22Rv1 (cell line): ENCODE results near the gene FRAS1.

ENCODE experiments used
- ZFX ChIP-seq: fragments of 450-650 bp; IDR thresholded peaks from 2 replicates; pipeline ENCODE4 v1.6.1; 2017; ENCODE audit warnings: antibody characterized with exemption, borderline replicate concordance
- TF ChIP-seq, protein P1 (sequence below): fragments of 450-650 bp; IDR thresholded peaks from 2 replicates; pipeline ENCODE4 v1.5.1; 2017; ENCODE audit warnings: mild to moderate bottlenecking

DNA sequence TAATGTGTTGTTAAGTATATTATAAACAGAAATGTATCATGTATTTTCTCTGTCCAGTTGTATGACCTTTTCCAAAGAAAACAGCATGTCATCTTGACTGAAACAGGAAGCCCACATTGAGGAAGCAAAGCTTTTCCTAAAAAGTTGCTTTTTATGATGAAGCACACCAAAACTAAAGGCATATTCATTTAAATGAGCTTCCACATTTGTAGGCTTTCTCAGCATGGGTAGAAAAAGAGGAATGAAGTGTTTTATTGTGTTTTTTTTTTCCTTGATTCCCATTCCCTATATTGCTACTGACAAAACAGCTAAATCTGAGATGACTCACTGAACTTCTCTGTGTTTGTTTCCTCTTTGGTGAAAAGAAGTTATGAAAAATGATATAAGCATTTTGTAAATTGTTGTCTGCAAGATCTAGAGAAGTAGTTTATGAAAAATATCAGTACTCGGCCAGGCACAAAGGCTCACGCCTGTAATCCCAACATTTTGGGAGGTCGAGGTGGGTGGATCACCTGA, 32.5 kb upstream of the FRAS1 start:
- TF ChIP-seq, protein P1, sequence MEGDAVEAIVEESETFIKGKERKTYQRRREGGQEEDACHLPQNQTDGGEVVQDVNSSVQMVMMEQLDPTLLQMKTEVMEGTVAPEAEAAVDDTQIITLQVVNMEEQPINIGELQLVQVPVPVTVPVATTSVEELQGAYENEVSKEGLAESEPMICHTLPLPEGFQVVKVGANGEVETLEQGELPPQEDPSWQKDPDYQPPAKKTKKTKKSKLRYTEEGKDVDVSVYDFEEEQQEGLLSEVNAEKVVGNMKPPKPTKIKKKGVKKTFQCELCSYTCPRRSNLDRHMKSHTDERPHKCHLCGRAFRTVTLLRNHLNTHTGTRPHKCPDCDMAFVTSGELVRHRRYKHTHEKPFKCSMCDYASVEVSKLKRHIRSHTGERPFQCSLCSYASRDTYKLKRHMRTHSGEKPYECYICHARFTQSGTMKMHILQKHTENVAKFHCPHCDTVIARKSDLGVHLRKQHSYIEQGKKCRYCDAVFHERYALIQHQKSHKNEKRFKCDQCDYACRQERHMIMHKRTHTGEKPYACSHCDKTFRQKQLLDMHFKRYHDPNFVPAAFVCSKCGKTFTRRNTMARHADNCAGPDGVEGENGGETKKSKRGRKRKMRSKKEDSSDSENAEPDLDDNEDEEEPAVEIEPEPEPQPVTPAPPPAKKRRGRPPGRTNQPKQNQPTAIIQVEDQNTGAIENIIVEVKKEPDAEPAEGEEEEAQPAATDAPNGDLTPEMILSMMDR, result no peak
- no peak for TF ChIP-seq ZFX
